ENCODE results near the gene COPA.

DNA sequence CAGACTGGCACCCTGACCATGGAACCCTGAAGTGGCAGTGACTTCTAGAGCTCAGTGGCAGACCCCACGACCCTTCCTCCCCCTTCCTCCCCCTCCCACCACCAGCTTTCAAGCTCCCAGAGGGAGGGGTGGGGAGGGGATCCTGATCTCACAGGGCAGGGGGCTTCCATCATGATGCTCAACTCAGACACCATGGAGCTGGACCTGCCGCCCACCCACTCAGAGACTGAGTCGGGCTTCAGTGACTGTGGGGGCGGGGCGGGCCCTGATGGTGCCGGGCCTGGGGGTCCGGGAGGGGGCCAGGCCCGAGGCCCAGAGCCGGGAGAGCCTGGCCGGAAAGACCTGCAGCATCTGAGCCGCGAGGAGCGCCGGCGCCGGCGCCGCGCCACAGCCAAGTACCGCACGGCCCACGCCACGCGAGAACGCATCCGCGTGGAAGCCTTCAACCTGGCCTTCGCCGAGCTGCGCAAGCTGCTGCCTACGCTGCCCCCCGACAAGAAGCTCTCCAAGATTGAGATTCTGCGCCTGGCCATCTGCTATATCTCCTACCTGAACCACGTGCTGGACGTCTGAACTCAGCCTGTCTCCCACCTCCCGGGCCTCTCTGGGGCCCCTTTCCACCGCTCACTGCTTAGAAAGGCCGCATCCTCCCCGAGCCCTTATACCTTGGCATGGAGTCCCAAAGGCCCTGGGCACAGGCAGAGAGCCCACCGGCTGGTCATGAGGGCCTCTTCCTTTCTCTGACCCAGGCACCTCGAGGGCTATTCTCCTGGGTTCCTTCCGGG is 27.7 kb upstream of the COPA start:
- TF ChIP-seq CTCF (IDR thresholded peaks at IDR 0.05) (no peak), ZFX (IDR thresholded peaks at IDR 0.05; ENCODE audit: borderline replicate concordance) (no peak)

All from 22Rv1 (cell line).